Activated effector memory CD4-positive, alpha-beta T cell treated with Interleukin-2 at 50 U/mL for 16 hours (primary cell): Measurements from ENCODE around the gene GABARAP.
A peak's percentile ranks its signal among the peaks of the same experiment; 100 is the strongest.

Source experiments
- DNase-seq: peaks from one replicate; pipeline ENCODE4 v3.0.0-alpha.2; 2020

The GABARAP gene

GRCh38 chr17:7221278-7222092, 20.8 kb downstream of the GABARAP start:
- DNase-seq: no peak

- DNase-seq: peak; percentile 42
Observed at GRCh38 chr17:7220593-7221277, 21.5 kb downstream of the GABARAP start.

- DNase-seq: peak; percentile 65
Observed at GRCh38 chr17:7219812-7220592, 22.2 kb downstream of the GABARAP start, which contains the start of the genes ACADVL and DLG4. TSS of gene ACADVL (plus strand) at chr17:7219938. CDS start at chr17:7219985, 47 bp downstream. TSS of gene DLG4 (minus strand) at chr17:7219836.

GRCh38 chr17:7219229-7219811, 22.9 kb downstream of the GABARAP start:
- DNase-seq: no peak

GRCh38 chr17:7218758-7219157, 23.5 kb downstream of the GABARAP start:
- DNase-seq: no peak

GRCh38 chr17:7218166-7218565, 24.1 kb downstream of the GABARAP start:
- no peak for DNase-seq

- no peak for DNase-seq
Observed at GRCh38 chr17:7217113-7217987, 24.9 kb downstream of the GABARAP start.

GRCh38 chr17:7216242-7217112, 25.8 kb downstream of the GABARAP start:
- no peak for DNase-seq

GRCh38 chr17:7215652-7216180, 26.5 kb downstream of the GABARAP start:
- DNase-seq: no peak

GRCh38 chr17:7215136-7215638, 27.1 kb downstream of the GABARAP start:
- DNase-seq: no peak

GRCh38 chr17:7214300-7215135, 27.7 kb downstream of the GABARAP start:
- peak; percentile 97 for DNase-seq

- no peak for DNase-seq
Observed at GRCh38 chr17:7213895-7214299, 28.4 kb downstream of the GABARAP start.

GRCh38 chr17:7211491-7212273, 30.6 kb downstream of the GABARAP start:
- DNase-seq: no peak

GRCh38 chr17:7208754-7209460, 33.3 kb downstream of the GABARAP start:
- DNase-seq: no peak

GRCh38 chr17:7208027-7208571, 34.1 kb downstream of the GABARAP start:
- no peak for DNase-seq

- no peak for DNase-seq
Observed at GRCh38 chr17:7207120-7208001, 34.9 kb downstream of the GABARAP start.

- no peak for DNase-seq
Observed at GRCh38 chr17:7205561-7205960, 36.7 kb downstream of the GABARAP start.
